ENCODE data around the gene LCE1D.

The LCE1D gene

GRCh38 chr1:152796421-152796820 lies at the start of gene LCE1D:
Gene LCE1D (plus strand): TSS chr1:152796721. CDS start chr1:152797795, 1,074 bp downstream.
- DNase-seq: no peak

- no peak for DNase-seq
Measured at GRCh38 chr1:152747831-152748230, 48.7 kb upstream of the LCE1D start.

GRCh38 chr1:152752225-152752624 lies 44.3 kb upstream of the LCE1D start:
- no peak for DNase-seq

- DNase-seq: no peak
Measured at GRCh38 chr1:152753586-152753985, 42.9 kb upstream of the LCE1D start.

GRCh38 chr1:152756872-152757271 lies 39.6 kb upstream of the LCE1D start:
- no peak for DNase-seq

GRCh38 chr1:152757747-152758146 lies 38.8 kb upstream of the LCE1D start, which contains the start of gene KPRP:
Gene KPRP (plus strand): TSS chr1:152758025. CDS start chr1:152759589, 1,564 bp downstream.
- DNase-seq: no peak

GRCh38 chr1:152758636-152759035 lies 37.9 kb upstream of the LCE1D start:
- DNase-seq: no peak

GRCh38 chr1:152759453-152760173 lies 36.9 kb upstream of the LCE1D start:
- no peak for DNase-seq

- no peak for DNase-seq
Measured at GRCh38 chr1:152760551-152761190, 35.9 kb upstream of the LCE1D start.

- no peak for DNase-seq
Measured at GRCh38 chr1:152761609-152762213, 34.8 kb upstream of the LCE1D start.

- DNase-seq: no peak
Measured at GRCh38 chr1:152768847-152769533, 27.5 kb upstream of the LCE1D start.

GRCh38 chr1:152770411-152770810 lies 26.1 kb upstream of the LCE1D start:
- no peak for DNase-seq

GRCh38 chr1:152774875-152775274 lies 21.6 kb upstream of the LCE1D start, which contains the start of gene LCE1F:
Gene LCE1F (plus strand): TSS chr1:152775140. CDS start chr1:152776372, 1,232 bp downstream.
- no peak for DNase-seq

GRCh38 chr1:152776361-152776760 lies 20.2 kb upstream of the LCE1D start:
- no peak for DNase-seq

- DNase-seq: no peak
Measured at GRCh38 chr1:152777510-152778137, 18.9 kb upstream of the LCE1D start.

- DNase-seq: no peak
Measured at GRCh38 chr1:152783095-152783494, 13.4 kb upstream of the LCE1D start.

- DNase-seq: no peak
Measured at GRCh38 chr1:152786077-152786476, 10.4 kb upstream of the LCE1D start, which contains the start of gene LCE1E. Gene LCE1E (plus strand): TSS chr1:152786257. CDS start chr1:152787300, 1,043 bp downstream.

GRCh38 chr1:152795686-152796085 lies 835 bp upstream of the LCE1D start:
- DNase-seq: no peak

- DNase-seq: no peak
Measured at GRCh38 chr1:152801333-152801732, 4.8 kb downstream of the LCE1D start.

GRCh38 chr1:152806576-152806975 lies 10.1 kb downstream of the LCE1D start, which contains the start of gene LCE1C:
Gene LCE1C (minus strand): TSS chr1:152806651. CDS start chr1:152805478, 1,173 bp downstream.
- DNase-seq: no peak

GRCh38 chr1:152811050-152811449 lies 14.5 kb downstream of the LCE1D start:
- DNase-seq: no peak

GRCh38 chr1:152811671-152812070 lies 15.2 kb downstream of the LCE1D start, which contains the start of gene LCE1B:
Gene LCE1B (plus strand): TSS chr1:152811971. CDS start chr1:152812447, 476 bp downstream.
- no peak for DNase-seq

All from GOT3 (cell line).